ENCODE measurements around the gene TIRAP.

TIRAP gene

DNA sequence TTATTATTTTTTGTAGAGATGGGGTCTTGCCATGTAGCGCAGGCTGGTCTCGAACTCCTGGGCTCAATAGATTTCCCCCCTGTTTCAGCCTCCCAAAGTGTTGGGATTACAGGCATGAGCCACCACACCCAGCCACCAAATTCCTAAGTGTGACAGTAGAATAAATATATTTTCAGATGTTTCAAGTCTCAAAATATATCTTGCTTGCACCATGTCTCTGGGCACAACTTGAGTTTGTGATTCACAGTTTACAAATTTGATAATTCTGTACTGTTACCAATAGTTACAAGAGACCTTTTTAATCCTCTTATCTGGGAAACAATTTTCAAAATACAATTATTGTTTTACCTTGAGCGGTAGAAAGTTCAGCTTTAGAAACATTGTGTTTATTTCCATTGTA, 40.1 kb downstream of the TIRAP start:
- no peak for DNase-seq (ENCODE audit: low read depth in 2 of 2)

DNA sequence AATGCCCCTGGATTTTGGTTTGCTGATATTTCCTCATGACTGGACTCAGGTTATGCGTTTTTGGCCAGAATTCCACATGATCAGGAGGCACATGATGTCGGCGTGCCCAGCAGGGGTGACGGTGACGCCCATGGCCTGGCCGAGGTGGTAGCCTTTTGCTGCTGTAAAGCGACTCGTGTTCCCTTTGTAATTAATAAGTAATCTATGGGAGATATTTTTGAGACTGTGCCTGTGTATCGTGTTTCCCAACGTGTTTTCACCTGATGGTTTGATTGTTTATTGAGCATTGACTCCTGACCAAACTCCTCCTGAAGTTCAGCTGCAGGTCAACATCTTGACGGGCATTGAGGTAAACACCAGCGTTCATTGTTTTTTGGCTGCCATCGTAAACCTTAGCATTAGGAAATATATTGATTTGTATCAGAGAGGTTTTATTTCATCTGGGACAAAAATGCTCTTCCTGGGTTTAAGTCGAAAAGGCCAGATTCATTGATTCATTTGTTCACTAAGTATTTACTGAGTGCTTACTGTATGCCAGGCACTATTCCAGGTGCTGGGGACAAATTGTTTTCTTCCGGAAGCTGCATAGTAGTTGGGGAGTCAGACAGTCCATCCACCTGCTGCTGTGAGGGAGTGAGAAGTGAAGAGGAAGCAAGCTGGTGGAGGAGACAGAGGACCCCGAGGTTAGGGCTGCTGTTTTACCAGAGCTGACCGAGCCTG, 44.5 kb downstream of the TIRAP start:
- no peak for DNase-seq (ENCODE audit: low read depth in 2 of 2)

DNA sequence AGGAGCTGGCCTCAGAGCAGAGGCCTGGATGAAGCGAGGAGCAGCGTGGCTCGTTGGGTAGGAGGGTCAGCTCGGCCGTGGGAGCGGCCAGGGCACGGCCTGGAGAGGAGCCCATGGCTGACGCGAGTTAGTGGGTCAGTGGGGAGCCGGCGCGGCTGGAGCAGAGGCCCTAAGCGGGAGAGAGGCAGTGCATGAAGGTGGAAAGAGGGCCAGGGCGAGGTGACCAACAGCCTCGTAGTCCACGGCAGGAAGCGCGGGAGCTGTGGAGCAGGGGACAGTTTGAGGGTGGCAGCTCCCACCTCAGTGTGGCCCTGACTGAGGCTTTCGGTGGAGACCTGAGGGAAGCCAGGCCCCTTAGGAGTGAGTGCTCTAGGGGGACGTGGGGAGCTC, 45.1 kb downstream of the TIRAP start:
- no peak for DNase-seq (ENCODE audit: low read depth in 2 of 2)

DNA sequence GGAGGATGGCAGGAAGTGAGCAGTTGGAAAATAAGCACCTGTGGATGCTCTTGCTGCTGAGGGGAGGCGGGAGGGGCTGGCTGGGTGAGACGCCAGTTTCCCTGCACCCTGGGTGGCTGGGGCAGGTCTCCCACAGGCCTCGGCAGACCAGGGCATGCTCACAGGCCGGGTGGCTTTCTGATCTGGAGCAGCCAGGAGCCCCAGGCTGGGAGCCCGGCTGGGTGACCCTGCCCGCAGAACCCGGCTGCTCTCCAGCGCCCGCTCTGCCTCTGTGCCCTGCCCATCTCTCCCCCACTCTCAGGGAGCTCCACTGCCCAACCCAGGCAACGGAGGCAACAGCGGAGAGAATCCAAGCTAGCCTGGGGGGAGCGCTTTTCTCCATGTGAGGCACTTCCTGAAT, 45.6 kb downstream of the TIRAP start:
- DNase-seq (ENCODE audit: low read depth in 2 of 2): no peak

DNA sequence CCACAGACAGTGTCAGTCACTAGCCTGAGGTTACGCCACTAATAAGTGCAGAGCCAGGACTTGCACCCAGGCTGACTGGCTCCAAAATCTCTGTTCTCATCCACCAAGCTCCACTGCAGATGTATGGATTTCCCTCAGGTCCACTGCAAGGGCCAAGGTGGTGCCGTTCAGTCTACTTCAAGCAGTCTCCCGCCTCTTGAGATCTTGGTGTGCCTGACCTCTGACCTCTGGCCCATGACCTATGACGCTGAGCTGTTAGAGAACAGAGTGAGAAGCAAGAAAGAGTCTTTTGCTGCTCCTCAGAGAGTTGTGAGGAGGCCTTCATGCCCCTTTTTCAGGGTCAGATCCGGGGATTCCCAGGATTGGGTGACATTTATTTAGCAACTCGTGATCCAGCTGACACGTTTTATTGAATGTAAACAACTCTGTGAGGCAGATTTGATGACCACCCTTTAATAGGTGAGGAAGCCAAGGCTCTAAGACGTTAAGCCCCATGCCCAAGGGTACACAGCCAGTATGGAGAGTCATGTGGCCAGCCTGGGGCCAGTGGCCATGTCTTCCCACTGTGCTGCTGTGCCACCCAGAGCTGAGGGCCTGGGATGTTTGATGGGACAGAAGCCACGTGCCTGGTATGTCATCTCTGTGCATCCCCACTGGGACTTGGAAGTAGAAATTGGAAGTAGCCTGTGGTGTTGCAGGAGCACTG, 46.2 kb downstream of the TIRAP start:
- DNase-seq (ENCODE audit: low read depth in 2 of 2): no peak

DNA sequence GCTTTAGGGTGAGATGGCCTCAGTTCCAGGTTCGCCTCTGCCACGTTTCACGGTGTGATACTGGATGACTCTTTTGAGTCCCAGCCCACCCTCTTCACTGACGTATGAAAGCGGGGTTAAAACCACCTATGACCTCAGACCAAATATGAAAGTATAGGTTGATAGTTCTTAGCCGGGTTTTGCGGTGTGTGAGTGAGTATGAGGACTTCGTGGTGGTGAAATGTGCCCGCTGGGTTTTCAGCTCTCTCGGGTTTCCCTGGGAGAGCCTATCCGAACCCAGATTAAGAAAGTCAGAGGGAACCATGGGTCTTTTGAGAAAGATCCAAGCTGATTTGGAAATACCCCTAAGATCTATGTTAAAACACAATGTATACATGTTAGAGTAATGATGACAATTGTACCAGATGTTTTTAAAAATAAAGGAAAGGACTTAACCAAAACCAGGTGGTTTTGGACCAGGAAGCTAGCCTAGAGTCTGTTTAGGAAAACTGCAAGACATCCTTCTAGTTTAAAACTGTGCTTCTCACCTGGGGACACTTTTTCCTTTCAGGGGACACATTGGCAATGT, 46.8 kb downstream of the TIRAP start:
- DNase-seq (ENCODE audit: low read depth in 2 of 2): no peak

DNA sequence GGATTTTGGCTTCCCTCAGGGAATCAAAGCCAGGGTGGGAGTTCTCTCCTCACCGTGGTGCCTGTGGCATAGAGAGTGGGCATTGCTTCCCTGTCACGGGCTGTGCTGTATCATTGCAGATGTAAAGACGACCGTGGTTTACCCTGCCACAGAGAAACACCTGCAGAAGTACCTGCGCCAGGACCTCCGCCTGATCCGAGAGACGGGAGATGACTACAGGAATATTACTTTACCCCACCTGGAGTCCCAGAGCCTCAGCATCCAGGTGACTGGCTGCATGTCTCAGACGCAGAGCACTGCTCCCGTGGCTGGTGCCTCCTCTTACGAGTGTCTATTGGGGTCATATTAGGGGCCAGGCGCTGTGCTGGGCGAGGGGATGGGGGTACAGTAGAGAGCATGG, 48.4 kb downstream of the TIRAP start:
- DNase-seq (ENCODE audit: low read depth in 2 of 2): no peak

DNA sequence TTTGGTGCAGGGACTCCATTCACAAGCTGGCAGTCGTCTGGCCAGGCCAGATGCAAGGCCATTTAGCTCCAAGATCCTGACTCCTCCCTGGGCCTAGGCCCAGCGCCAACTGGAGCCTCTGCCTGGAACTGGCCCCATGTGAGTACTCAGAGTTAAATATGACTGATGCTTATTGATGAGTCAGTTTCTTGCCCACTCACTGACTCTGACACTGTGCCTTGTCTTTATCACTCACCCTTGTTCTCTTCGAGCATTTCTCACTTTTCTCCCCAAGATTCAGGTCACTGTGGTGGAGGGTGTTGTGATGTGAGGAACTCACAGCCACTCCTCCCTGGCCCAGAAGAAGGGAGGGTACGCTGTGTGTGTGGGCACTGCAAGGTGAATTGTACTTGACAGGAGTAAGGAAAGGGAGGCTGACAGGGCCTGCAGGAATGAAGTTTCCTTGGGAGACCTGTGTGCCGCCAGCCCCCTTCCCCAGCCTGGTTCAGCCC, 49.4 kb downstream of the TIRAP start:
- no peak for DNase-seq (ENCODE audit: low read depth in 2 of 2)

DNA sequence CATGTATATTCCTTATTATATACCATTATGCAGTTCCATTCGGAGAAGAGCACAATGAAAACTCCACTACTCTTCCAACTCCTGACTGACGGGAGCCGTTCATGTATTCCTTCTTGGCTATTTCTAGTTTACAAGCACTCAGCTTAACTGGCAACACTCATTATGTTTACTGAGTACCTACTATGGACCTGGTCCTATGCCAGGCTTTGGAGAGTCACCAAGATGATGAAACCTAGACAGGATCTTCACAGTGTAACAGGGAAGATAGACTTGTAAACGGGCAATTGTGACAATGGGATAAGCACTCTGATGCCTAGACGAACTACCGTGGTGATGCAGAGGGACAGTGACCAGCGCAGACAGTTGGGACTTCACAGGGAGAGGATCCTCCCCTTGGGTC, 50.2 kb downstream of the TIRAP start:
- no peak for DNase-seq (ENCODE audit: low read depth in 2 of 2)

DNA sequence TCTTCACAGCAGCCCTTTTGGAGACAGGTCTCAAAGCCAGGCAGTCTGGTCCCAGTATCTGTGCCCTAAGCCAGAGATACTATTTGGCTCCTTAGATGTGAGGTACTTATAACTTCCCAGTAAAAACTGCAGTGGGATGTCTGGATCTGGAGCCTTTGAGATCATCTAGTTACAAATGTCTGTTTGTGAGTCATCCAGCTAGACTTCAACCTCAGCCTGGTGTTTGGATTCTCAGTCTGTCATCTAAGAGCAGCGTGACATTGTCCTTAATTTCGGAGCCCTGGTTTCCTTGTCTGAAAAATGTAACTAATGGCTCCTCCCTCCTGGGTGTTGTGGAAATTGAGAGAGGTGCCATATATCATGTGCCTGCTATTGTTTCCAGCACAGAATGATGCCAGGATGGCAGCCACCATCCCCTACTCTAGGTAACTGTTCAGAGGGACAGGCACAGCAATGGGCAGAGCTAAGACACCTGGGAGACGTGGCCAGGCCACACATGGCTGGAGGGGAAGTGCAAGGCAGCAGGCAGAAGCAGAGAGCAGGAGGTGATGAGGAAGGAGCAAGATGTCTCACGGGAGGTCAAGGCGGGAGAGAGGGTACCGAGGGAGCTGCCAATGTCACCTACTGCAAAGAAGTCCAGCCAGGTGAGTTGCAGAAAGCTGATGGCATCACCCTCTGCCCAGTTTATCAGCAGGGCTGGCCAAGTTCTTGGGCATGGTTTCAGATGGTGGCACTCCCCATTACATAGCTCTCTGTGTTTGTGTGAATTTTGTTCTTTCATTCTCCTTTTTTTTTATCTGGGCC, 52.0 kb downstream of the TIRAP start:
- no peak for DNase-seq (ENCODE audit: low read depth in 2 of 2)

DNA sequence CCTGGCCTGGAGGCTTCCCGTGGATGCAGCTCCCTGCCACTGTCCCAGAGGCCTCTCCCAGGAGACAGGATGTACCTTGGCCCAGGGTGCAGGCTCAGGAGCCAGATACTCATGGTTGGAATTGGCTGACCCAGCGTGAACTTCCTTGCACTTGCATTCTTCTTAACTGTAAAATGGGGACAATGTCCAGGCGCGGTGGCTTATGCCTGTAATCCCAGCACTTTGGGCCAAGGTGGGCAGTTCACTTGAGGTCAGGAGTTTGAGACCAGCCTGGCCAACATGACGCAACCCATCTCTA, 52.5 kb downstream of the TIRAP start:
- no peak for DNase-seq (ENCODE audit: low read depth in 2 of 2)

DNA sequence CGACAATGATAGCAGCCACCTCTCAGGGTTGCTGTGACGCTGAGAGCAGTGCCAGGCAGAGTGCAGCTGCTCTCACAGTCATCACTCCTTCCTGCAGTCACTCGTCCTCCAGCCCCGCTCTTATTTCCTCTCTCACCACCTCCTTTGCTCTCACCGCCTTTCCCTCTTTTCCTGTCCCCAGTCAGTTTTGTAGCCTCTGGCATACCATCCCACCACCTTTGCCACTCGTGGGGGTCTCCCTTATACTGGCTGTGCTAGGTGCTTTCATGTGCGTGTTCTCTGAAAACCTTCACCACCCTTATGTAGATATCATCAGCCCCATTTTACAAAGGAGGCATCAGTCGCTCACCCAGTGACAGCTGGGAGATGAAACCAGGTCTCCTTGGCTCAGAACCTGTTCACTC, 53.2 kb downstream of the TIRAP start:
- no peak for DNase-seq (ENCODE audit: low read depth in 2 of 2)

DNA sequence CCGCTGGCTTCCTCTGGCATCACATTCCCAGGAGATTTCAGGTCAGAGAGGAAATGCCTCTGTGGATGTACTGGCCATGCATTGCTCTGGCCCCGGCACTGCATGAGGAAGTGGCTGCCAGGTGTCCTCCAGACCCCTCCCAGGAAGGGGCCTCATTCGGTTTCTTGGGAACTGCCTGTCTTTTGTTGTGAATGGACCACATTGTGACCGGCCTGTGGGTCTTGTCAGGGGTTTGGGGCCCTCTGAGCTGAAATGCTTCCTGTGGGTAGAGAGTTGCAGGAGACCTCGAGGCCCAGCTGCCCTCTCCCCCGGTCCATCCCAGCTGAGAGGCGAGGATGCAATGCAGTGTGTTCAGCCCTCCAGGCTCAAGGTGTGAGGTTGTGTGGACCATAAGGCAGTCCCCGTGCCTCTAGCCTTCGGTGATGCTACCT, 53.8 kb downstream of the TIRAP start:
- no peak for DNase-seq (ENCODE audit: low read depth in 2 of 2)

DNA sequence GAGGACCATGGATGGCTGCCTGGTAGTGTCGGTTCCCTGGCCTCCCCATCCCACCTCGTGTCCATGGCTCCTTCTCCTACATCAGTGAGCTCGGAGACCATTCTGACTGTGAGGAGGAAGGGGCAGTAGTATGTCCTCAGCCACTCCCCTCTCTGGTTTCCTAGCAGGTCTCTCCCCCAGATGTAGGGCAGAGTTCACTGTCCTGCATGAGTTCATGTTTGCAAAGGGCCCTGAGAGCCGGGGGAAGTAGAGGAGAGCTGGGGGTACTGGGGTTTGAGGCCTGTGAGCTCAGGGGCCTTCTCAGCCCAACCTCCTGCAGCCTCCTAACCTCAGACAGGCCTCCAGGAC, 54.2 kb downstream of the TIRAP start:
- DNase-seq (ENCODE audit: low read depth in 2 of 2): no peak

DNA sequence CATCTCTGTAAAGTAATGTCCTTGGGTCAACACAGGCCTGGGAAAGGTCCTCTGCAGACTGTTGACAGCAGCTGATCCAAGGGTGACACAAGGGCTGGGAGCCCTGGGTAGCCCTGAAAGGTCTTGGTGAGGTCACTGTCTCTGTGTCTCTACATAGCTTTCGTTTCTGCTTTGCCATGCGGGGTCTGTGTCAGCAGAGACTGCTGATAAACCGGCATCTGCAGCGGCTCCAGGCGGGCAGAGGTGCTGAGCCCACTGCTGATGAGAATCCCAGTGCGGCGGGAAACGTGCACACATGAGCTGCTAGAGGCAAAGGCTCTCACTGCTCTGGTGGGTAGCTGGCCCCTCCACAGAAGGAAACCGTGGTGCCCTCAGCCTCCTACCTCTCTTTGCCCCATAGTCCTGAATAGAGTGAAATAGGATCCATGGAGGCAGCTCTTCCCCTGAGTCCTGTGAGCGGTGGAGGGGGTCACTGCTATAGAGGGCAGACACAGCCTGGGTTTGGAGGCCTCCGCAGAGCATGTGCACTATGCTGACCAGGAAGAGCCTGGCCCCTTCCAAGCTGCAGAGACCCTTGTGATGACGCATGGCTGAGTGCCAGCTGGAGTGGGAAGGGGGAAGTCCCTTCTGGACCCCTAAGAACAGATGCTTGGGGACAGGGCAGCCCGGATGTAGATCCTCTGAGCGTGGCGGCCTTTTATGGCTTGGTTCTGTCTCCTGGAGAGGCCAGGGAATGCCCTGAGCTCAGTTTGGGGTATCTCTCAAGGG, 54.8 kb downstream of the TIRAP start:
- DNase-seq (ENCODE audit: low read depth in 2 of 2): no peak

DNA sequence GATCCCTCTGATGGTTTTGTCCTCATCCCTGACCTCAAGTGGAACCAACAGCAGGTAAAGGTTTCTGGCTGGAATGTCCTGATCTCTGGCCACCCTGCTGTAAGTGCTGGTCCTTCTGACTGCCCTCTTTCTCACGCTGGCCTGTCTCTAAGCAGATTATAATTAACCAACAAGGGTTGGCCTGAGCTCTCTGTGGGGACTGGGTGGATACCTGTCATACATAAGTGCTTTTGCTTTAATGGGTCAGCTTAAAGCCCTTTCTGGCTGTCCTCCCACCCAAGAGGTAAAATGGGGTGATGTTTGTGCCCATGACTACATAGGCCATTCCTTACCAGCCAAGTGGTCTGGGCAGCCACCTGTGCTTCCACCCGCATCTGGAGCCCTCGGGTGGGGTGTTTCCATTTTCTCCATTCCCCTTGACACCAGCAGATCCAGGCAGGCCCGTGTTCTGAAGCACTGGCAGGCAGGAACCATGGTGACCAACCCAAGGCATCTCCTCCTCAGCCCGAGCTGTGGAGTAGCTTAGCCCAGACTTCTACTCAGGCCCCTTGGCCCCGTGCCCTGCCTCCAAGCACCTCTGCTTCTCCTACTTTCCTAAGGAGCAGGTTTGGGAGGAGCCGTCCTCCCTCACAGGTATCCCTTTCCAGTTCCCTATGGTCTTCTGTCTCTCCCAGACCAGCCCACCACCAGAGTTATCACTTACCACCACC, 55.6 kb downstream of the TIRAP start:
- DNase-seq (ENCODE audit: low read depth in 2 of 2): no peak

DNA sequence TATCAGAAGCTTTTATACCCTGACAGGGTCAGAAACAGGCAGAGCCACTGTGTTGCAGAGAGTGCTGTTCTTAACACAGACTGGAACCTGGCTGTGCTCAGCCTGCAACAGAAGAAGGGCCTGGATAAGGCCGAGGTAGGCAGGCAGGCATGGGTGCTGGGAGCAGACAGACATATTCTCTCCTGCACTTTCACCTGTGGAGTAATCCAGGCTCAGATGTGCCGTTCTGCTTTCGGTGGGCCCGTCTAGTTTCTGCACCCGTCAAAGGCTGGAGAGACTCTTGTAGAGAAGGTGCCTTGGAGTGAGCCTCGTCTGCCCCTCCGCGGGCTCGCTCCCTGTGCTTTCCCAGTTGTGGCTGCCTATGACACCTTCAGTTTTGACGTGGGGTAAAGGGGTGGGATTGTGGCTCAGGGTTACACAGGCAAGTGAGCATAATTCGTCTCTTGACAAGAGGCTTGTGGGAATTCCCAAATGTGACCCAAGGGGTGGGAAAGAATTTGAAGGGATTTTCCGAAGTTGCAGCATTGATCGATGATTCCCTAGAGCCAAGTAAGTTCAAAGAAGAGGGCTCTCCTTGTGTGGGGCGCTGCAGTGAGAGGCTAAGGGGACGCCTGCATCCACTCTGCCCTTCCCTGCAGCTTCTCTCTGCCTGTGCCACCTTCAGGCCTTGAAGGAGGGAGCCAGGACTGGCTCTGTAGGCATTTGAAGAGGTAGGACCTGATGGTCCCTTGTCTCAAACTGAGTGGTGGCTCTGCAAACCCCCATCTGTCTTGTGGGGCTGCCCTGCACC, 56.4 kb downstream of the TIRAP start:
- no peak for DNase-seq (ENCODE audit: low read depth in 2 of 2)

DNA sequence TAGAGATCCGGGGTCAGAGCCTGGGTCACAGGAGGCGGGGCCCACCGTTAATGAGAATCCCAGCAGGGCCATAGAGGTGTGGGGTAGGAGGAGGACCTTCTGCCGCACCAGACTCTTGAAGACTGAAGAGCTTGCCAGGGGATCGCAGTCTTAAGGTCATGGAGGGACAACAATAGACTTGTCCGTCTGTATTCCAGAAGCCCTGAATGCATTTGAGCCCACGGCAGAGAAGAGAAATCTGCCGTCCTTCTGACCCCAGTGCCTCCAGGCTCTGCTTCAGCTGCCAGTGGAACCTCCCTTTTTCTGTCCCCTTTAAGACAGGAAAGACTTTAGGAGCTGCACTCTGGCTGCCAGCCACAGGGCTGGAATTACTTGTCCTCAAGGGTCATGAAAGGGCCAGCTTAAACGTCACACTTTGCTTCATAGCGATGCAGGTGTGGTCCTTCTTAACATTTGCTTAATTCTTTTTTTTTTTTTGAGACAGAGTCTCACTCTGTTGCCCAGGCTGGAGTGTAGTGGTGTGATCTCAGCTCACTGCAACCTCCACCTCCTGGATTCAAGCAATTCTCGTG, 57.1 kb downstream of the TIRAP start:
- DNase-seq (ENCODE audit: low read depth in 2 of 2): no peak

DNA sequence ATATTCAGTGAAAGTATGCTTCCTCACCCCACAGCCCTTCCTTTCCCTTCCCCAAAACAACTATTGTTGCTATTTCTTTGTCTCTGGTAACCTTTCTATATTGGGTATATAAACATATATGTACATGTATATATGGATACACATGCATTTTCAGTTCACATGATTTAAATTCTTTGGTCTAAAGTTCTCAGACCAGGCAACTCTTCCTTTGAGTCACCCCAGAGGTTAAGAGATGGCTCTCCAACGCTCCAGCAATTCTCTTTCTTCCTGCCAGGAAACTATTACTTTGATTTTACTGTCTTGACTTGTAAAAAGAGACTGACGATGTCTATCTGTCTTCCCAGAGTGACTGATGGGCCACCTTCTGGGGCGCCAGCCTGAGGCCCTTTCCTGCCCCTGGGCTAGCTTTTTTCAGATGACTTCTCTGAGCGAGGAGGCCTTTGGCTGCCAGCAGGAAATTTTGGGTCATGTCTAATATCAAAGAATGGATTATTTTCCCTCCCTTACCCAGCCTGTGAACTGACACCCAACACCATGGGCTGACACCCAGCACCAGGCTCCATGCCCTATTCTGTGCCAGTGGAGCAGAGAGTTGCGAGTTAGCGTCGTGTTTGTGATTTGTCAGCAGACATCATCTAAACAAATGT, 58.2 kb downstream of the TIRAP start:
- DNase-seq (ENCODE audit: low read depth in 2 of 2): no peak

DNA sequence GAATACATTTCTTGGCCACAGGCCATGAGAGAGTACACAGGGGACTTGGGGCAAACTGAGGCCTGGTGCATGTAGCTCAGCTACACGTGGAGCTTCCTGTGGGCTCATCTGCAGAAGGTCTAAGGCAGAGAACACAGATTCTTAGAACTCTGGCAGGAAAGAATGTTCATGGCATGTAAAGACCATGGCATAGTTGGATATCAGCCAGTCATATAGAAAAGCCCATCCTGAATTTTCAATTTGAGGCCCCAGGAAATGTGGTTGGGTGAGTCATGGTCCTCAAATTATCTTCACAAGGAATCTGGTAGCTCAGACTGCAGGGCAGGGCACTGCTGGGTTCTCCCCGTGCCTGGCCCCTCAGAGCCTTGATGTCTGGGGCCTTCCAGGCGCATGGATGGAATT, 58.9 kb downstream of the TIRAP start:
- no peak for DNase-seq (ENCODE audit: low read depth in 2 of 2)

Data from stimulated activated CD8-positive, alpha-beta memory T cell treated with anti-CD3 and anti-CD28 coated beads, Interleukin-2, amount 100 ng/mL, for 48 hours (primary cell).